SK-N-SH treated with all-trans-retinoic acid at 6 μM for 48 hours (cell line): ENCODE data around the gene GAS5.

Source experiments
- ATAC-seq: fragments of 200-7000 bp; cut with Tn5 transposase; 3 replicates; pipeline ENCODE4 v1.9.1; 2020; ENCODE audit warnings: mild to moderate bottlenecking, moderate library complexity
- ARNTL ChIP-seq: fragments of 450-650 bp; formaldehyde crosslinking; IDR thresholded peaks from 2 replicates; pipeline ENCODE4 v1.5.0; 2020; ENCODE audit warnings: low read depth, mild to moderate bottlenecking, moderate library complexity, borderline replicate concordance
- BACH2 ChIP-seq: fragments of 250-450 bp; sonication (Bioruptor Pico); IDR thresholded peaks from 2 replicates; pipeline ENCODE4 v1.9.0; 2021; ENCODE audit warnings: mild to moderate bottlenecking, borderline replicate concordance
- CREB5 ChIP-seq: fragments of 250-450 bp; sonication (Bioruptor Pico); IDR thresholded peaks from 2 replicates; pipeline ENCODE4 v1.5.1; 2020; ENCODE audit warnings: low read depth, mild to moderate bottlenecking, moderate library complexity
- CSDC2 ChIP-seq: fragments of 250-450 bp; sonication (Bioruptor Pico); IDR thresholded peaks from 2 replicates; pipeline ENCODE4 v1.5.0; 2020; ENCODE audit warnings: mild to moderate bottlenecking, moderate library complexity
- CSRNP3 ChIP-seq: fragments of 250-450 bp; sonication (Bioruptor Pico); IDR thresholded peaks from 2 replicates; pipeline ENCODE4 v1.5.1; 2021; ENCODE audit warnings: mild to moderate bottlenecking, moderate library complexity
- ESRRG ChIP-seq: fragments of 250-450 bp; sonication (Bioruptor Pico); IDR thresholded peaks from 2 replicates; pipeline ENCODE4 v1.6.1; 2021; ENCODE audit warnings: mild to moderate bottlenecking
- GLIS3 ChIP-seq: fragments of 250-450 bp; sonication (Bioruptor Pico); IDR thresholded peaks from 2 replicates; pipeline ENCODE4 v1.5.0; 2020; ENCODE audit warnings: mild to moderate bottlenecking, moderate library complexity
- ISL1 ChIP-seq: fragments of 250-450 bp; sonication (Bioruptor Pico); IDR thresholded peaks from 2 replicates; pipeline ENCODE4 v2.1.2; 2022; ENCODE audit warnings: mild to moderate bottlenecking, moderate library complexity
- OSR1 ChIP-seq: fragments of 250-450 bp; sonication (Bioruptor Pico); IDR thresholded peaks from 2 replicates; pipeline ENCODE4 v1.8.0; 2022; ENCODE audit warnings: moderate library complexity, mild to moderate bottlenecking, inconsistent platforms
- PPARA ChIP-seq: fragments of 250-450 bp; sonication (Bioruptor Pico); IDR thresholded peaks from 2 replicates; pipeline ENCODE4 v1.5.0; 2020; ENCODE audit warnings: mild to moderate bottlenecking, borderline replicate concordance
- RARB ChIP-seq: fragments of 250-450 bp; sonication (Bioruptor Pico); IDR thresholded peaks from 2 replicates; pipeline ENCODE4 v1.8.0; 2021; ENCODE audit warnings: mild to moderate bottlenecking, moderate library complexity
- SNAI2 ChIP-seq: fragments of 250-450 bp; sonication (Bioruptor Pico); IDR thresholded peaks from 2 replicates; pipeline ENCODE4 v1.5.0; 2020; ENCODE audit warnings: mild to moderate bottlenecking, moderate library complexity
- TCF4 ChIP-seq: fragments of 250-450 bp; sonication (Bioruptor Pico); IDR thresholded peaks from 2 replicates; pipeline ENCODE4 v1.8.0; 2021; ENCODE audit warnings: mild to moderate bottlenecking, moderate library complexity, borderline replicate concordance
- TOX ChIP-seq: fragments of 250-450 bp; sonication (Bioruptor Pico); IDR thresholded peaks from 2 replicates; pipeline ENCODE4 v1.8.0; 2021; ENCODE audit warnings: mild to moderate bottlenecking, moderate library complexity, borderline replicate concordance
- ZFP3 ChIP-seq: fragments of 250-450 bp; sonication (Bioruptor Pico); IDR thresholded peaks from 2 replicates; pipeline ENCODE4 v1.5.0; 2020; ENCODE audit warnings: mild to moderate bottlenecking, moderate library complexity
- ZFP30 ChIP-seq: fragments of 450-650 bp; formaldehyde crosslinking; IDR thresholded peaks from 2 replicates; pipeline ENCODE4 v1.5.0; 2022; ENCODE audit warnings: mild to moderate bottlenecking, moderate library complexity
- ZNF565 ChIP-seq: fragments of 450-650 bp; formaldehyde crosslinking; conservative IDR thresholded peaks from 2 replicates; pipeline ENCODE4 v1.5.0; 2020; ENCODE audit warnings: low read depth, mild to moderate bottlenecking, moderate library complexity
- ZNF70 ChIP-seq: fragments of 450-650 bp; formaldehyde crosslinking; IDR thresholded peaks from 2 replicates; pipeline ENCODE4 v1.5.0; 2020; ENCODE audit warnings: mild to moderate bottlenecking, moderate library complexity
- ZNF8 ChIP-seq: fragments of 450-650 bp; formaldehyde crosslinking; IDR thresholded peaks from 2 replicates; pipeline ENCODE4 v1.5.0; 2020; ENCODE audit warnings: mild to moderate bottlenecking, moderate library complexity
- TF ChIP-seq, protein P1 (sequence below): fragments of 250-450 bp; sonication (Bioruptor Pico); IDR thresholded peaks from 2 replicates; pipeline ENCODE4 v1.8.0; 2020; ENCODE audit warnings: mild to moderate bottlenecking, moderate library complexity, borderline replicate concordance
- TF ChIP-seq, protein P2 (sequence below): fragments of 250-450 bp; sonication (Bioruptor Pico); IDR thresholded peaks from 2 replicates; pipeline ENCODE4 v1.5.0; 2020; ENCODE audit warnings: mild to moderate bottlenecking, moderate library complexity
- TF ChIP-seq, protein P3 (sequence below): fragments of 250-450 bp; sonication (Bioruptor Pico); IDR thresholded peaks from 2 replicates; pipeline ENCODE4 v1.8.0; 2021; ENCODE audit warnings: low read depth, mild to moderate bottlenecking, moderate library complexity, borderline replicate concordance

GAS5 gene

DNA sequence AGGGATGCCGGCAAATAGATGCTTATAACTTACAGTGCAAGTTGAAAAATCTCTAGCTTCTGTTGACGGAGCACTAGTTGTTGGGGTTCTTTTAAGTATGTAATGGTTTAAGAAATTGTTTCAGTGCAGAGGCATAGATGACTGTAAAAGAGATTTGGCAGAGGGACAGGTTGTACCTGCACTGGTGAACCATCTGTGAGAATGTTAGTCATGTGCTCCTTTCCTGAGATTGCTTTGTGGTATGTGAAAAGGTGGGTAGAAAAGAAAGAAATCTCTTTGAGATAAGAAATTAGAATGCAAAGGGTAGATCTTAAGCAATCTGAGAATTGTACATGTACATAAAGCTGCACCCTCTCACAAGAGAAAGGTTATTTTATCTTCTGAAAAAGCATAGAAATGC is 19.8 kb upstream of the GAS5 start:
- TF ChIP-seq ZFP30 (CRISPR knock-in tag): no peak
- TF ChIP-seq TCF4 (CRISPR knock-in tag): no peak
- TF ChIP-seq CSRNP3 (CRISPR knock-in tag): no peak
- TF ChIP-seq, protein P1, sequence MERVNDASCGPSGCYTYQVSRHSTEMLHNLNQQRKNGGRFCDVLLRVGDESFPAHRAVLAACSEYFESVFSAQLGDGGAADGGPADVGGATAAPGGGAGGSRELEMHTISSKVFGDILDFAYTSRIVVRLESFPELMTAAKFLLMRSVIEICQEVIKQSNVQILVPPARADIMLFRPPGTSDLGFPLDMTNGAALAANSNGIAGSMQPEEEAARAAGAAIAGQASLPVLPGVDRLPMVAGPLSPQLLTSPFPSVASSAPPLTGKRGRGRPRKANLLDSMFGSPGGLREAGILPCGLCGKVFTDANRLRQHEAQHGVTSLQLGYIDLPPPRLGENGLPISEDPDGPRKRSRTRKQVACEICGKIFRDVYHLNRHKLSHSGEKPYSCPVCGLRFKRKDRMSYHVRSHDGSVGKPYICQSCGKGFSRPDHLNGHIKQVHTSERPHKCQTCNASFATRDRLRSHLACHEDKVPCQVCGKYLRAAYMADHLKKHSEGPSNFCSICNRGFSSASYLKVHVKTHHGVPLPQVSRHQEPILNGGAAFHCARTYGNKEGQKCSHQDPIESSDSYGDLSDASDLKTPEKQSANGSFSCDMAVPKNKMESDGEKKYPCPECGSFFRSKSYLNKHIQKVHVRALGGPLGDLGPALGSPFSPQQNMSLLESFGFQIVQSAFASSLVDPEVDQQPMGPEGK: no peak
- no peak for TF ChIP-seq ARNTL
- TF ChIP-seq PPARA: no peak
- no peak for TF ChIP-seq ZNF8 (CRISPR knock-in tag)
- TF ChIP-seq CREB5 (CRISPR knock-in tag): no peak
- no peak for TF ChIP-seq ISL1 (CRISPR knock-in tag)
- no peak for TF ChIP-seq TOX (CRISPR knock-in tag)
- no peak for TF ChIP-seq ZFP3 (CRISPR knock-in tag)
- TF ChIP-seq BACH2: no peak
- no peak for TF ChIP-seq RARB
- TF ChIP-seq GLIS3 (CRISPR knock-in tag): no peak
- ATAC-seq: no peak

DNA sequence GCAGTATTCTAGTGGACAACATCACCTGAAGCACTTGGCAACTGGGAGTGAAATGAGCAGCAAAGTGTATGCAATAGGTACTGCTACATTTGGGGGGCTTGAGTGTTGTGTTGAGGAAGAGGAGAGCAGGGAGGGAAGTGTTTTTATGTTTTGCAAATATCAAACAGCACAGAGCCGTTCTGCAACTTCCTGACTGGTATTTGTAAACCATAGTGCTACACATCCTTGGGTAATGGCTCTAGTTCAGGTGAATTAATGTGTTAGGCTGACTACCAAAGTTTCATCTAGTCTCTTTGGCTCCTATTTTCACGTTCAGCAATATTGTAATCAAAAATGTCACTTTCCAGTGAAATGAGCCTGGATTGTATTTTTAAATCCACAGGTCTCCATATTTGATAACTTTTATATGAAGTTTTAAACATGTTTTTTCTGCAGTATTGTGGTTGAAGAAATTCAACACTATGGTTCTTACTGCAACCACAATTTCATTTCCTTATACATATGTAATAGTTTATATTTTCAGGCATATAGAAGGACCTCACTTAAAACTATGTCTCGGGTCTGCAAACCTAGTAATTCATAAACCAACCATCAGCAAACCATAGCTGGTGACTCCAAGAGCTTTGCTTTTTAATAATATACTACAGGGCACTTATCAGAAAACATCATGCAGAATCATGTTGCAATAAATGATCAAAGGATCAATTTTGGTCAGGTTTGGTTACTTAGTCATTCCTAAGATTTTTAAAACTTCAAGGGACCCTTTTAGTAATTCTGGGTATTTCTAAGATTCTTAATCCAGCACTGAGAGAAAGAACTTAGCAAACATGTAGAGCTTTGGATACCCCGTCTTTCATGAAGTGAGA is 19.2 kb upstream of the GAS5 start:
- no peak for ATAC-seq

More for the DNA sequence above, 19.2 kb upstream of the GAS5 start:
- no peak for TF ChIP-seq ARNTL
- no peak for TF ChIP-seq RARB
- TF ChIP-seq TOX (CRISPR knock-in tag): no peak
- no peak for TF ChIP-seq OSR1 (CRISPR knock-in tag)
- no peak for TF ChIP-seq BACH2
- TF ChIP-seq ISL1 (CRISPR knock-in tag): no peak
- no peak for TF ChIP-seq ESRRG (CRISPR knock-in tag)
- TF ChIP-seq, protein P2, sequence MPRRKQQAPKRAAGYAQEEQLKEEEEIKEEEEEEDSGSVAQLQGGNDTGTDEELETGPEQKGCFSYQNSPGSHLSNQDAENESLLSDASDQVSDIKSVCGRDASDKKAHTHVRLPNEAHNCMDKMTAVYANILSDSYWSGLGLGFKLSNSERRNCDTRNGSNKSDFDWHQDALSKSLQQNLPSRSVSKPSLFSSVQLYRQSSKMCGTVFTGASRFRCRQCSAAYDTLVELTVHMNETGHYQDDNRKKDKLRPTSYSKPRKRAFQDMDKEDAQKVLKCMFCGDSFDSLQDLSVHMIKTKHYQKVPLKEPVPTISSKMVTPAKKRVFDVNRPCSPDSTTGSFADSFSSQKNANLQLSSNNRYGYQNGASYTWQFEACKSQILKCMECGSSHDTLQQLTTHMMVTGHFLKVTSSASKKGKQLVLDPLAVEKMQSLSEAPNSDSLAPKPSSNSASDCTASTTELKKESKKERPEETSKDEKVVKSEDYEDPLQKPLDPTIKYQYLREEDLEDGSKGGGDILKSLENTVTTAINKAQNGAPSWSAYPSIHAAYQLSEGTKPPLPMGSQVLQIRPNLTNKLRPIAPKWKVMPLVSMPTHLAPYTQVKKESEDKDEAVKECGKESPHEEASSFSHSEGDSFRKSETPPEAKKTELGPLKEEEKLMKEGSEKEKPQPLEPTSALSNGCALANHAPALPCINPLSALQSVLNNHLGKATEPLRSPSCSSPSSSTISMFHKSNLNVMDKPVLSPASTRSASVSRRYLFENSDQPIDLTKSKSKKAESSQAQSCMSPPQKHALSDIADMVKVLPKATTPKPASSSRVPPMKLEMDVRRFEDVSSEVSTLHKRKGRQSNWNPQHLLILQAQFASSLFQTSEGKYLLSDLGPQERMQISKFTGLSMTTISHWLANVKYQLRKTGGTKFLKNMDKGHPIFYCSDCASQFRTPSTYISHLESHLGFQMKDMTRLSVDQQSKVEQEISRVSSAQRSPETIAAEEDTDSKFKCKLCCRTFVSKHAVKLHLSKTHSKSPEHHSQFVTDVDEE: no peak
- no peak for TF ChIP-seq ZNF70 (CRISPR knock-in tag)
- TF ChIP-seq CSDC2 (CRISPR knock-in tag): no peak
- no peak for TF ChIP-seq CSRNP3 (CRISPR knock-in tag)
- TF ChIP-seq SNAI2 (CRISPR knock-in tag): no peak
- TF ChIP-seq, protein P1: no peak
- TF ChIP-seq ZNF565 (CRISPR knock-in tag): no peak
- TF ChIP-seq, protein P3, sequence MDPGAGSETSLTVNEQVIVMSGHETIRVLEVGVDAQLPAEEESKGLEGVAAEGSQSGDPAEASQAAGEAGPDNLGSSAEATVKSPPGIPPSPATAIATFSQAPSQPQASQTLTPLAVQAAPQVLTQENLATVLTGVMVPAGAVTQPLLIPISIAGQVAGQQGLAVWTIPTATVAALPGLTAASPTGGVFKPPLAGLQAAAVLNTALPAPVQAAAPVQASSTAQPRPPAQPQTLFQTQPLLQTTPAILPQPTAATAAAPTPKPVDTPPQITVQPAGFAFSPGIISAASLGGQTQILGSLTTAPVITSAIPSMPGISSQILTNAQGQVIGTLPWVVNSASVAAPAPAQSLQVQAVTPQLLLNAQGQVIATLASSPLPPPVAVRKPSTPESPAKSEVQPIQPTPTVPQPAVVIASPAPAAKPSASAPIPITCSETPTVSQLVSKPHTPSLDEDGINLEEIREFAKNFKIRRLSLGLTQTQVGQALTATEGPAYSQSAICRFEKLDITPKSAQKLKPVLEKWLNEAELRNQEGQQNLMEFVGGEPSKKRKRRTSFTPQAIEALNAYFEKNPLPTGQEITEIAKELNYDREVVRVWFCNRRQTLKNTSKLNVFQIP (CRISPR knock-in tag): no peak
- TF ChIP-seq ZNF8 (CRISPR knock-in tag): no peak
- no peak for TF ChIP-seq PPARA
- no peak for TF ChIP-seq ZFP30 (CRISPR knock-in tag)
- TF ChIP-seq, all 23 proteins: peak for 0
